GM12872 (cell line): ENCODE measurements around the gene PTGIS.

Experiments used
- CTCF ChIP-seq: IDR thresholded peaks from 3 replicates; pipeline ENCODE4 v1.5.1; 2011; ENCODE audit warnings: low read depth, mild to moderate bottlenecking, low read length, moderate library complexity; ENCODE audit not compliant: insufficient read depth

PTGIS gene

GRCh38 chr20:49510562-49511122 is 57.3 kb downstream of the PTGIS start:
- no peak for TF ChIP-seq CTCF

GRCh38 chr20:49508435-49509199 is 59.3 kb downstream of the PTGIS start:
- peak; percentile 57 for TF ChIP-seq CTCF

GRCh38 chr20:49507741-49508434 is 60.0 kb downstream of the PTGIS start:
- no peak for TF ChIP-seq CTCF

GRCh38 chr20:49505518-49505917 is 62.4 kb downstream of the PTGIS start:
- no peak for TF ChIP-seq CTCF

GRCh38 chr20:49503176-49503575 is 64.8 kb downstream of the PTGIS start:
- no peak for TF ChIP-seq CTCF

GRCh38 chr20:49501917-49502316 is 66.0 kb downstream of the PTGIS start:
- TF ChIP-seq CTCF: no peak

- TF ChIP-seq CTCF: no peak
Measured at GRCh38 chr20:49497398-49497669, 70.6 kb downstream of the PTGIS start.
